AG09319 (cell line): ENCODE results near the gene HYAL1.

Source experiments
- DNase-seq: peaks from one replicate; pipeline ENCODE4 v3.0.0-alpha.2; 2010; ENCODE audit warnings: low read depth; ENCODE audit errors: extremely low read depth
- TF ChIP-seq, protein P1 (sequence below): IDR thresholded peaks from 2 replicates; pipeline ENCODE4 v1.5.1; 2011; ENCODE audit warnings: low read depth, mild to moderate bottlenecking, inconsistent platforms, low read length, moderate library complexity

Gene HYAL1

DNA sequence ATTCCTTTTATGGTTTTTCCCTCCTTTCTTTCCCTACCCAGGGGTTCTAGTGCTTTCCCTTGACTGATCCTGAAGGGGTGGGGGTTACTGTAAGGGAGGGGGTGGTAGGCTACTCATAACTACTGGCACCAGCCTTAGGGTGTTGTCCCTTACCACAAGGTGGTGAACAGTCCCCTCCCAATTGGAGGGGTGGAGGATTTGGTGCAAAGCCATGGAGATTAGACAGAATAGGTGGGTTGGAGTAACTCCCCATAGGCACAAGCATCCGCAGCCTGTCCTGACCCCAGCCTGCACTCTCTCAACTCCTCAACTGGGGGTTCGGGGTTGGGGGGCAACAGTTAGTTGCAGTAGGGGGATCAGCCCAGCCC, 21.7 kb upstream of the HYAL1 start:
- DNase-seq = no peak
- TF ChIP-seq, protein P1, sequence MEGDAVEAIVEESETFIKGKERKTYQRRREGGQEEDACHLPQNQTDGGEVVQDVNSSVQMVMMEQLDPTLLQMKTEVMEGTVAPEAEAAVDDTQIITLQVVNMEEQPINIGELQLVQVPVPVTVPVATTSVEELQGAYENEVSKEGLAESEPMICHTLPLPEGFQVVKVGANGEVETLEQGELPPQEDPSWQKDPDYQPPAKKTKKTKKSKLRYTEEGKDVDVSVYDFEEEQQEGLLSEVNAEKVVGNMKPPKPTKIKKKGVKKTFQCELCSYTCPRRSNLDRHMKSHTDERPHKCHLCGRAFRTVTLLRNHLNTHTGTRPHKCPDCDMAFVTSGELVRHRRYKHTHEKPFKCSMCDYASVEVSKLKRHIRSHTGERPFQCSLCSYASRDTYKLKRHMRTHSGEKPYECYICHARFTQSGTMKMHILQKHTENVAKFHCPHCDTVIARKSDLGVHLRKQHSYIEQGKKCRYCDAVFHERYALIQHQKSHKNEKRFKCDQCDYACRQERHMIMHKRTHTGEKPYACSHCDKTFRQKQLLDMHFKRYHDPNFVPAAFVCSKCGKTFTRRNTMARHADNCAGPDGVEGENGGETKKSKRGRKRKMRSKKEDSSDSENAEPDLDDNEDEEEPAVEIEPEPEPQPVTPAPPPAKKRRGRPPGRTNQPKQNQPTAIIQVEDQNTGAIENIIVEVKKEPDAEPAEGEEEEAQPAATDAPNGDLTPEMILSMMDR = no peak

- DNase-seq = no peak
- TF ChIP-seq, protein P1 = peak; percentile 88
Measured at GRCh38 chr3:50324351-50325112, 21.2 kb upstream of the HYAL1 start.

GRCh38 chr3:50323614-50324199, 20.3 kb upstream of the HYAL1 start:
- TF ChIP-seq, protein P1 = no peak

DNA sequence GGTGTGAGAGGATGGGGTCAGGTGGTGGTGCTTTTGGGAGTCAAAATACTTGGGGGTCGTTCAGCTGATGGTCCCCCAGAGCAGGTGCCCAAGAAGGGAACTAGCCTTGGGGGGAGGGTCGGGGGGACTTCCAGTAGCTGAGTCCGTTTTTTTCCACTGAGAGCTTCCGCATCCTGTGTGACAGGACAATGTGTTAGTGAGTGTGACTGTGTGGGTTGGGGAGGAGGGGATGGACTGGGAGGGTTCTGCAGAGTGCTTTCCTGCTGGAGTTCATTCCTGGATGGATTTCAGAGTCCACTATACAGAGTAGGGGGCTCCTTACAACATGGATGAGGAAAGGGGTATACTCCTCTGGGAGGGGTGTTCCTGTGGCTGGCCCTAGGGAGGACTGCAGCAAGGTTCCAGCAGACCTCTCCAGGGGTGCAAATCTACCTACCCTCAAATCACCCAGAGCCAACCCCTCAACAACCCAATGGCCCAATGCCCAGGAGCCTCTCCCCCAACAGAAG, 19.8 kb upstream of the HYAL1 start:
- DNase-seq = no peak

More at GRCh38 chr3:50323614-50324199, 20.3 kb upstream of the HYAL1 start:
- no peak for DNase-seq

GRCh38 chr3:50322386-50323091, 19.2 kb upstream of the HYAL1 start, which contains the start of gene HYAL2:
TSS of gene HYAL2 (minus strand) at chr3:50322745. CDS start at chr3:50320489, 2,256 bp downstream.
- no peak for DNase-seq
- TF ChIP-seq, protein P1 = no peak

More for the DNA sequence above, 19.8 kb upstream of the HYAL1 start:
- TF ChIP-seq, protein P1 = no peak

GRCh38 chr3:50322115-50322385, 18.7 kb upstream of the HYAL1 start:
- no peak for DNase-seq
- TF ChIP-seq, protein P1 = no peak; the same call in 1 of the 2 replicates
